Stimulated activated CD4-positive, alpha-beta T cell treated with anti-CD3 and anti-CD28 coated beads, Interleukin-15, amount 100 ng/mL, for 48 hours (primary cell): ENCODE data around the gene SSC5D.

ENCODE experiments used
- DNase-seq, 2 donors: peaks; one replicate each; pipeline ENCODE4 v3.0.0-alpha.2; 2020; ENCODE audit warnings: low read depth in 2 of 2

The SSC5D gene

GRCh38 chr19:55473225-55474012, 14.8 kb upstream of the SSC5D start:
- no peak for DNase-seq

GRCh38 chr19:55474269-55475265, 13.7 kb upstream of the SSC5D start:
- no peak for DNase-seq

- peak; percentile 97 to 99 for DNase-seq
Measured at GRCh38 chr19:55476100-55476775, 12.0 kb upstream of the SSC5D start, which contains the start of gene ZNF628. Gene ZNF628, plus strand, starts transcription at chr19:55476617. Its CDS starts 3,294 bp downstream, at chr19:55479911.

- DNase-seq = no peak
Measured at GRCh38 chr19:55477905-55478304, 10.3 kb upstream of the SSC5D start.

GRCh38 chr19:55478364-55478763, 9.9 kb upstream of the SSC5D start:
- no peak for DNase-seq

- DNase-seq = no peak
Measured at GRCh38 chr19:55479045-55479444, 9.2 kb upstream of the SSC5D start.

- DNase-seq = no peak
Measured at GRCh38 chr19:55479451-55480230, 8.6 kb upstream of the SSC5D start.

- DNase-seq = no peak
Measured at GRCh38 chr19:55481148-55481793, 7.0 kb upstream of the SSC5D start.

GRCh38 chr19:55481794-55482155, 6.5 kb upstream of the SSC5D start:
- DNase-seq = no peak

- DNase-seq = no peak
Measured at GRCh38 chr19:55482156-55482961, 5.9 kb upstream of the SSC5D start.

- DNase-seq = no peak
Measured at GRCh38 chr19:55482967-55483705, 5.1 kb upstream of the SSC5D start.

GRCh38 chr19:55483706-55484592, 4.3 kb upstream of the SSC5D start:
- no peak for DNase-seq

- DNase-seq = peak in 1 of 2 donors; percentile 46
Measured at GRCh38 chr19:55484593-55485438, 3.4 kb upstream of the SSC5D start, which contains the start of gene NAT14. Gene NAT14, plus strand, starts transcription at chr19:55485188. Its CDS starts 521 bp downstream, at chr19:55485709.

GRCh38 chr19:55485439-55486011, 2.7 kb upstream of the SSC5D start:
- no peak for DNase-seq

- DNase-seq = no peak
Measured at GRCh38 chr19:55486043-55486970, 1.9 kb upstream of the SSC5D start.
